HFF-Myc (cell line): ENCODE data around the gene EIF3F.
A peak's percentile ranks its signal among the peaks of the same experiment; 100 is the strongest.

Experiments
- DNase-seq: peaks from one replicate; pipeline ENCODE4 v3.0.0-alpha.2; 2011; ENCODE audit warnings: low read depth; ENCODE audit errors: extremely low read depth
- H3K4me3 ChIP-seq: replicated peaks from 2 replicates; pipeline ENCODE4 v1.5.1; 2011; ENCODE audit warnings: low read depth, mild to moderate bottlenecking, control low read depth, low read length
- TF ChIP-seq, protein P1 (sequence below): IDR thresholded peaks from 2 replicates; pipeline ENCODE4 v1.5.1; 2012; ENCODE audit warnings: mild to moderate bottlenecking, low read depth, low read length, control low read depth; ENCODE audit errors: missing control alignments

Gene EIF3F

DNA sequence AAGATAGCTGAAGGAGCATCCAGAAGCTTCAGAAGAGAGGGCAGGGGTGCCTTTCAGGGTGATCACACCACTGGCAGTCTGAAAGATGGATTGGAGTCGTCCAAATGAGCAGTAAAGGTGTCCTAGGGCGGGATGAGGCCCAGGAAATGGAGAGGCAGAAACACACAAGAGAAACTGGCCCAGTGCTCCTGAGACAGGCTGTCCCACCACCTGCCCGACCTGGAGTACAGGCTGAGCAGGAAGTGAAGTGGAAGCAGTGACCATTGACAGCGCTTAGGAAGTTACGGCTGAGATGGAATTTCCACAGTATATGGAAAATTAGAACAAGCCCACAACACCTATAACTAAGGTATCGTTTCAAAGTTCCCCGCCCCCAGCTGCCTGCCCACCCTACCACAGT lies 16.1 kb downstream of the EIF3F start:
- no peak overlapping the region for H3K4me3 ChIP-seq
- DNase-seq: no peak
- TF ChIP-seq, protein P1, sequence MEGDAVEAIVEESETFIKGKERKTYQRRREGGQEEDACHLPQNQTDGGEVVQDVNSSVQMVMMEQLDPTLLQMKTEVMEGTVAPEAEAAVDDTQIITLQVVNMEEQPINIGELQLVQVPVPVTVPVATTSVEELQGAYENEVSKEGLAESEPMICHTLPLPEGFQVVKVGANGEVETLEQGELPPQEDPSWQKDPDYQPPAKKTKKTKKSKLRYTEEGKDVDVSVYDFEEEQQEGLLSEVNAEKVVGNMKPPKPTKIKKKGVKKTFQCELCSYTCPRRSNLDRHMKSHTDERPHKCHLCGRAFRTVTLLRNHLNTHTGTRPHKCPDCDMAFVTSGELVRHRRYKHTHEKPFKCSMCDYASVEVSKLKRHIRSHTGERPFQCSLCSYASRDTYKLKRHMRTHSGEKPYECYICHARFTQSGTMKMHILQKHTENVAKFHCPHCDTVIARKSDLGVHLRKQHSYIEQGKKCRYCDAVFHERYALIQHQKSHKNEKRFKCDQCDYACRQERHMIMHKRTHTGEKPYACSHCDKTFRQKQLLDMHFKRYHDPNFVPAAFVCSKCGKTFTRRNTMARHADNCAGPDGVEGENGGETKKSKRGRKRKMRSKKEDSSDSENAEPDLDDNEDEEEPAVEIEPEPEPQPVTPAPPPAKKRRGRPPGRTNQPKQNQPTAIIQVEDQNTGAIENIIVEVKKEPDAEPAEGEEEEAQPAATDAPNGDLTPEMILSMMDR: no peak

DNA sequence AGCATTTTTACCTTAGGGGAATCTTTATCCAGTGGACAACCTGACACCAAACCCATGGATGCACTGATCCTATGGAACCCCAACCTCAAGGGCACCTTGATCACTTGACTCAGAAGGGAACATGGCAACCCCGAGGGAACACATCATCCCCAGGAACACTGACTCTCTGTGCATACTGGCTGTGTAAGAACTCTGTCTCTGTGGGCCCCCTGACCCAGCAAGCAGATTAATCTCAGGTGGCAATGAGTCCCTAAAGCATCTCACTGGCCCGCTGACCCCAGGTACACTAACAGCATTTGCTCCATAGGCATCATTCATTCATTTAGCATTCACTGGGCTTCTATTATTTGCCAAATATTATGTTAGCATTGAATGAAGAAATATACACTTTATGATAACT lies 16.9 kb downstream of the EIF3F start:
- no peak overlapping the region for H3K4me3 ChIP-seq
- no peak for DNase-seq
- TF ChIP-seq, protein P1: no peak

- H3K4me3 ChIP-seq: no peak overlapping the region
- TF ChIP-seq, protein P1: no peak
- DNase-seq: no peak
Observed at GRCh38 chr11:8005556-8005955, 18.4 kb downstream of the EIF3F start.

- TF ChIP-seq, protein P1: peak; percentile 89
Observed at GRCh38 chr11:8006349-8006977, 19.3 kb downstream of the EIF3F start.

DNA sequence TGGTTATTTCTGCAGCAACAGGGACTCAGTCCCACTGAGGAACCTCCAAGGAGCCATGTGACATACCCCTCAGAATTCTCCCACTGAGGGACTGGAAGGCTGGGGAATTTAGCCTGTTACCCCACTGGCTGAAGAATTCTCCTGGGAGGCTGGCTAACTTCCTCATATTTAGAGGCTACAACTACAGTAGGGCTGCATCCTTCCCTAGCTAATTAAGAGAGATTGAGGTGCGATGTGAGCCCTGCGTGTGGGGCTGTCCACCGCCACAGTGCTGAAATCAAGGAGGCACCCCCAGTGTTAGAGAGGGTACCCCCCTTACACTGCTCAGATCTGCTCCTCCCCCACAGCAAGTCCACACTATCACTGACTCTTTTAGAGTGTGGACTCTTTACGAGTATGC lies 21.1 kb downstream of the EIF3F start:
- H3K4me3 ChIP-seq: no peak overlapping the region
- no peak for DNase-seq
- TF ChIP-seq, protein P1: no peak

More at GRCh38 chr11:8006349-8006977, 19.3 kb downstream of the EIF3F start:
- no peak for DNase-seq
- no peak overlapping the region for H3K4me3 ChIP-seq

GRCh38 chr11:8009856-8010255 lies 22.7 kb downstream of the EIF3F start:
- no peak overlapping the region for H3K4me3 ChIP-seq
- DNase-seq: no peak
- TF ChIP-seq, protein P1: no peak

- no peak overlapping the region for H3K4me3 ChIP-seq
- DNase-seq: no peak
- TF ChIP-seq, protein P1: no peak
Observed at GRCh38 chr11:8011371-8011770, 24.2 kb downstream of the EIF3F start.
